ENCODE results near the gene VPS13C. TPM values are rescaled to one million over a fixed set of nuclear protein-coding genes. Genes with fewer than 3 reads are reported as not detected.

VPS13C gene
- total and polyA plus RNA-seq, 12 donors = 18.9 to 114 (median 55.2) TPM

GRCh38 chr15:61835029-61835428, 225.2 kb downstream of the VPS13C start:
- no peak for DNase-seq
- no peaks in the 10 kb centered on the region for H3K27me3 ChIP-seq

GRCh38 chr15:61834076-61834697, 226.1 kb downstream of the VPS13C start:
- no peak overlapping the region for H3K27ac ChIP-seq
- peak; percentile 84 to 98 (median 89) for TF ChIP-seq CTCF (IDR thresholded peaks at IDR 0.05)
- TF ChIP-seq POLR2A (IDR thresholded peaks at IDR 0.05) = no peak
- no peak overlapping the region for H3K4me3 ChIP-seq
- no peaks in the 10 kb centered on the region for H3K27me3 ChIP-seq
- 13 to 23% (median 19%) methylated on average over 15 to 16 of the region's 16 CpGs for WGBS, 4 donors
- H3K9me3 ChIP-seq (replicated peaks in 1 of 3) = no peaks in the 10 kb centered on the region
- no peaks in the 10 kb centered on the region for H3K36me3 ChIP-seq (replicated peaks in 1 of 2)
- no peaks in the 10 kb centered on the region for H3K4me1 ChIP-seq (replicated peaks in 1 of 2)
- DNase-seq = peak; percentile 67 to 94 (median 83)
- intact Hi-C loops (cut with DNase I) = loop anchor here in 1 of 2 donors (10.0 kb wide), 1 partner anchor 1339 kb away; no protein-coding TSS in a partner anchor

More at GRCh38 chr15:61835029-61835428, 225.2 kb downstream of the VPS13C start:
- Histone ChIP-seq H3K4me3 (no peak overlapping the region), H3K27ac (no peak overlapping the region), H3K9me3 (replicated peaks in 1 of 3) (no peaks in the 10 kb centered on the region), H3K4me1 (replicated peaks in 1 of 2) (no peaks in the 10 kb centered on the region), H3K36me3 (replicated peaks in 1 of 2) (no peaks in the 10 kb centered on the region)
- TF ChIP-seq CTCF (IDR thresholded peaks at IDR 0.05) (no peak), POLR2A (IDR thresholded peaks at IDR 0.05) (no peak)
- intact Hi-C loops (cut with DNase I) = loop anchor here in 1 of 2 donors (10.0 kb wide), 1 partner anchor 1340 kb away; no protein-coding TSS in a partner anchor
- 77 to 83% (median 80%) methylated on average over 4 to 9 of the region's 9 CpGs for WGBS, 4 donors

GRCh38 chr15:61832223-61832622, 228.0 kb downstream of the VPS13C start:
- no peaks in the 10 kb centered on the region for H3K27me3 ChIP-seq

GRCh38 chr15:61831505-61831921, 228.7 kb downstream of the VPS13C start:
- DNase-seq = no peak
- no peaks in the 10 kb centered on the region for H3K9me3 ChIP-seq (replicated peaks in 1 of 3)
- no peaks in the 10 kb centered on the region for H3K36me3 ChIP-seq (replicated peaks in 1 of 2)
- H3K4me3 ChIP-seq = no peak overlapping the region
- no peaks in the 10 kb centered on the region for H3K4me1 ChIP-seq (replicated peaks in 1 of 2)
- intact Hi-C loops (cut with DNase I) = loop anchor here in 1 of 2 donors (10.0 kb wide), 1 partner anchor 1337 kb away; no protein-coding TSS in a partner anchor
- WGBS, 4 donors = 80 to 93% (median 83%) methylated on average over 8 to 10 of the region's 10 CpGs
- no peaks in the 10 kb centered on the region for H3K27me3 ChIP-seq
- no peak overlapping the region for H3K27ac ChIP-seq
- TF ChIP-seq CTCF (IDR thresholded peaks at IDR 0.05) (no peak), POLR2A (IDR thresholded peaks at IDR 0.05) (no peak)

More at GRCh38 chr15:61832223-61832622, 228.0 kb downstream of the VPS13C start:
- intact Hi-C loops (cut with DNase I) = loop anchor here in 1 of 2 donors (10.0 kb wide), 1 partner anchor 1337 kb away; no protein-coding TSS in a partner anchor
- Histone ChIP-seq H3K4me1 (replicated peaks in 1 of 2) (no peaks in the 10 kb centered on the region), H3K27ac (no peak overlapping the region), H3K9me3 (replicated peaks in 1 of 3) (no peaks in the 10 kb centered on the region), H3K36me3 (replicated peaks in 1 of 2) (no peaks in the 10 kb centered on the region), H3K4me3 (no peak overlapping the region)
- 82 to 94% (median 85%) methylated on average over 6 of the region's 6 CpGs for WGBS, 4 donors
- TF ChIP-seq CTCF (IDR thresholded peaks at IDR 0.05) = no peak
- no peak for TF ChIP-seq POLR2A (IDR thresholded peaks at IDR 0.05)
- no peak for DNase-seq
